Smooth muscle cell of the brain vasculature (primary cell): ENCODE results near the gene APOO.

Experiments
- DNase-seq: peaks from one replicate; pipeline ENCODE4 v3.0.0-alpha.2; 2012; ENCODE audit warnings: low read depth, low spot score

APOO gene

GRCh38 chrX:23907498-23908218, at the start of gene APOO, which contains the start of gene CXorf58:
APOO (minus strand) TSS chrX:23907938; CDS start chrX:23907702, 236 bp downstream.
CXorf58 (plus strand) TSS chrX:23908006; CDS start chrX:23910303, 2,297 bp downstream.
- no peak for DNase-seq

- DNase-seq = no peak
Measured at GRCh38 chrX:23954396-23954795, 46.7 kb upstream of the APOO start.

- DNase-seq = no peak
Measured at GRCh38 chrX:23953908-23954269, 46.2 kb upstream of the APOO start.

- DNase-seq = no peak
Measured at GRCh38 chrX:23952984-23953907, 45.5 kb upstream of the APOO start.

- no peak for DNase-seq
Measured at GRCh38 chrX:23952391-23952790, 44.7 kb upstream of the APOO start.

- DNase-seq = no peak
Measured at GRCh38 chrX:23945206-23945605, 37.5 kb upstream of the APOO start.

GRCh38 chrX:23944234-23944633, 36.5 kb upstream of the APOO start:
- DNase-seq = no peak

- no peak for DNase-seq
Measured at GRCh38 chrX:23939203-23939602, 31.5 kb upstream of the APOO start.

- DNase-seq = no peak
Measured at GRCh38 chrX:23938690-23939089, 31.0 kb upstream of the APOO start.

GRCh38 chrX:23937100-23937499, 29.4 kb upstream of the APOO start:
- DNase-seq = no peak

- no peak for DNase-seq
Measured at GRCh38 chrX:23936180-23936579, 28.4 kb upstream of the APOO start.

GRCh38 chrX:23935106-23935505, 27.4 kb upstream of the APOO start:
- DNase-seq = no peak

- DNase-seq = no peak
Measured at GRCh38 chrX:23932046-23932445, 24.3 kb upstream of the APOO start.

GRCh38 chrX:23930894-23931604, 23.3 kb upstream of the APOO start:
- DNase-seq = no peak

GRCh38 chrX:23926015-23926414, 18.3 kb upstream of the APOO start:
- no peak for DNase-seq

- DNase-seq = no peak
Measured at GRCh38 chrX:23919706-23920320, 12.1 kb upstream of the APOO start.

GRCh38 chrX:23919148-23919547, 11.4 kb upstream of the APOO start:
- no peak for DNase-seq

- DNase-seq = no peak
Measured at GRCh38 chrX:23911126-23911835, 3.5 kb upstream of the APOO start.

- DNase-seq = no peak
Measured at GRCh38 chrX:23908219-23909004, 674 bp upstream of the APOO start.

- no peak for DNase-seq
Measured at GRCh38 chrX:23907111-23907497, 634 bp downstream of the APOO start.
